WERI-Rb-1 (cell line): Measurements from ENCODE around the gene KIAA1671.

Experiments
- DNase-seq: peaks from one replicate; pipeline ENCODE4 v3.0.0-alpha.2; 2020
- H3K27ac ChIP-seq: fragments of 250-450 bp; sonication (Bioruptor Pico); 2 replicates; pipeline ENCODE4 v1.5.1; 2020; ENCODE audit warnings: mild to moderate bottlenecking, moderate library complexity
- H3K27me3 ChIP-seq: fragments of 250-450 bp; sonication (Bioruptor Pico); 2 replicates; pipeline ENCODE4 v1.5.1; 2021; ENCODE audit warnings: mild to moderate bottlenecking, low read depth, moderate library complexity; ENCODE audit not compliant: insufficient read depth, severe bottlenecking
- H3K36me3 ChIP-seq: fragments of 250-450 bp; sonication (Bioruptor Pico); 2 replicates; pipeline ENCODE4 v1.5.1; 2020; ENCODE audit warnings: mild to moderate bottlenecking, moderate library complexity
- H3K4me3 ChIP-seq: 2 replicates; pipeline ENCODE4 v1.5.1; 2011; ENCODE audit warnings: low read depth, mild to moderate bottlenecking, control low read depth, low read length
- H3K9me3 ChIP-seq: fragments of 250-450 bp; sonication (Bioruptor Pico); 2 replicates; pipeline ENCODE4 v1.5.1; 2021; ENCODE audit warnings: mild to moderate bottlenecking, moderate library complexity; ENCODE audit not compliant: severe bottlenecking
- TF ChIP-seq, protein P1 (sequence below): IDR thresholded peaks from 2 replicates; pipeline ENCODE4 v1.5.1; 2011; ENCODE audit warnings: low read depth, mild to moderate bottlenecking, control low read depth, inconsistent platforms, low read length

The KIAA1671 gene

DNA sequence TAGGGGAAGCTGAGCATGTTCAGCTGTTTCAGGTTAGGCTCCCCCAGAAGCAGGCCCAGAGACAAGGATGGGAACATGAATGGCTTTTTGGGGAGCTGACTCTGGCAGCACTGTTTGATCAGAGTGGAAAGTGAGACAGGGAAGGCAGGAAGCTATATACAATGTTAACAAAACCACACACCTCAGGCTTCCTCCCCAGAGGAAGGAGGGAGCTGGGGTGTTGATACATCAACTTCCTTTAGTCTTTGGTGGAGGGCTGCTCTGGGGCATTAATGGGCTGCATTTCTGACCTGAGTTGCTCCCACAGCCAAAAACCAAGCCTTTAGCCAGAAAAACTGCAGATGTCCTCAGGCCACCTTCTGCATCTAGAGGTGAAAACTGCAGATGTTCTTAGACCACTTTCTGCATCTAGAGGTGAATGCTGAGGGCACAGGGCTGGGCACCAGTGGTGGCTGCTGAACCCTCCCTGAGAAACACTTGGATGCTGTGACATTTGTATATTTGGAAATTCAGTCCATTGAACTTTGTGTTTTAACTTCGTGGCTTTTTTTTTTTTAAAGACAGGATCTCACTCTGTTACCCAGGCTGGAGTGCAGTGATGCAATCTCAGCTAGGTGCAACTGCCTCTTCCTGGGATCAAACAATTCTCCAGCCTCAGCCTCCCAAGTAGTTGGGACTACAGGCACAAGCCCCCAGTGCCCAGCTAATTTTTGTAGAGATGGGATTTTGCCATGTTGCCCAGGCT, 49.9 kb downstream of the KIAA1671 start:
- Histone ChIP-seq H3K36me3 (no peaks in the 10 kb centered on the region), H3K9me3 (no peaks in the 10 kb centered on the region), H3K4me3 (no peak overlapping the region), H3K27me3 (no peaks in the 10 kb centered on the region), H3K27ac (no peak overlapping the region)
- no peak for DNase-seq
- TF ChIP-seq, protein P1, sequence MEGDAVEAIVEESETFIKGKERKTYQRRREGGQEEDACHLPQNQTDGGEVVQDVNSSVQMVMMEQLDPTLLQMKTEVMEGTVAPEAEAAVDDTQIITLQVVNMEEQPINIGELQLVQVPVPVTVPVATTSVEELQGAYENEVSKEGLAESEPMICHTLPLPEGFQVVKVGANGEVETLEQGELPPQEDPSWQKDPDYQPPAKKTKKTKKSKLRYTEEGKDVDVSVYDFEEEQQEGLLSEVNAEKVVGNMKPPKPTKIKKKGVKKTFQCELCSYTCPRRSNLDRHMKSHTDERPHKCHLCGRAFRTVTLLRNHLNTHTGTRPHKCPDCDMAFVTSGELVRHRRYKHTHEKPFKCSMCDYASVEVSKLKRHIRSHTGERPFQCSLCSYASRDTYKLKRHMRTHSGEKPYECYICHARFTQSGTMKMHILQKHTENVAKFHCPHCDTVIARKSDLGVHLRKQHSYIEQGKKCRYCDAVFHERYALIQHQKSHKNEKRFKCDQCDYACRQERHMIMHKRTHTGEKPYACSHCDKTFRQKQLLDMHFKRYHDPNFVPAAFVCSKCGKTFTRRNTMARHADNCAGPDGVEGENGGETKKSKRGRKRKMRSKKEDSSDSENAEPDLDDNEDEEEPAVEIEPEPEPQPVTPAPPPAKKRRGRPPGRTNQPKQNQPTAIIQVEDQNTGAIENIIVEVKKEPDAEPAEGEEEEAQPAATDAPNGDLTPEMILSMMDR = no peak

DNA sequence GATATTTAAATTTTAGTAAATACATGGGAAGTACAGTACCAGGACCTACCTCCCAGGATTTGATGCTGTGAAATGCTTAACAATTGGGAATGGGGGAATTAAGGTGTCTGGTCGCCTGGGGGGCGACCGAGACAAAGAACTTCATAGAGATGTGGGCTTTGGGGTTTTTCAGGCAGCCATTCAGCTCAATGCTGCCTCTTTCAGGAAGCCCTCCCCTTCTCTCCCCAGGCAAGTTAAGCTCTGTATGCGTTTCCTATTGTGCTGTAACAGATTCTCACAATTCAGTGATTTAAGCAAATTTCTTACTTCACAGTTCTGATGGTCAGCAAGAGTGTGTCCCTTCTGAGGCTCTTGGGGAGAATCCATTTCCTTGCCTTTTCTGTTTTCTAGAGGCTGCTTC, 53.8 kb downstream of the KIAA1671 start:
- TF ChIP-seq, protein P1 = no peak
- peak overlapping the region; percentile 21; the same call in 1 of the 2 replicates for H3K27ac ChIP-seq
- H3K4me3 ChIP-seq = no peak overlapping the region
- H3K36me3 ChIP-seq = no peaks in the 10 kb centered on the region
- DNase-seq = no peak
- no peaks in the 10 kb centered on the region for H3K9me3 ChIP-seq
- no peaks in the 10 kb centered on the region for H3K27me3 ChIP-seq

DNA sequence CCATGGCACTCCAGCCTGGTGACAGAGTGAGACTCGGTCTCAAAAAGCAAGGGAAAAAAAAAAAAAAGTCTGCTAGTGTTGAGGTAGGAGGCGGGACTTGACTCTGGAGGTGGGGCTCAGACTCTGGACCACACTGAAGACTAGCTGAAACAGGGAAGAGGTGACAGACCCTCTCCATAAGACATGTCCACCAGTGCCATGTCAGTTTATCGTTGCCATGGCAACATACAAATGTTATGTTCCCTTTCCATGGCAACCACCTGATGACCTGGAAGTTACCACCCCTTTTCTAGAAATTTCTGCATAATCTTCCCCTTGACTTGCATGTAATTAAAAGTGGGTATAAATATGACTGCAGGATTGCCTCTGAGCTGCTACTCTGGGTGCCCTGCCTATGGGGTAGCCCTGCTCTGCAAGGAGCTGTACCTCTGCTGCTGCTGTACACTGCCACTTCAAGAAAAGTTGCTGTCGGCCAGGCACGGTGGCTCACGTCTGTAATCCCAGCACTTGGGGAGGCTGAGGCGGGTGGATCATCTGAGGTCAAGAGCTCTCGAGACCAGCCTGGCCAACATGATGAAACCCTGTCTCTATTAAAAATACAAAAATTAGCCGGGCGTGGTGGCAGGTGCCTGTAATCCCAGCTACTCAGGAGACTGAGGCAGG, 55.1 kb downstream of the KIAA1671 start:
- Histone ChIP-seq H3K27ac (no peak overlapping the region), H3K4me3 (no peak overlapping the region), H3K27me3 (no peaks in the 10 kb centered on the region), H3K9me3 (no peaks in the 10 kb centered on the region), H3K36me3 (no peaks in the 10 kb centered on the region)
- TF ChIP-seq, protein P1 = no peak
- DNase-seq = no peak

DNA sequence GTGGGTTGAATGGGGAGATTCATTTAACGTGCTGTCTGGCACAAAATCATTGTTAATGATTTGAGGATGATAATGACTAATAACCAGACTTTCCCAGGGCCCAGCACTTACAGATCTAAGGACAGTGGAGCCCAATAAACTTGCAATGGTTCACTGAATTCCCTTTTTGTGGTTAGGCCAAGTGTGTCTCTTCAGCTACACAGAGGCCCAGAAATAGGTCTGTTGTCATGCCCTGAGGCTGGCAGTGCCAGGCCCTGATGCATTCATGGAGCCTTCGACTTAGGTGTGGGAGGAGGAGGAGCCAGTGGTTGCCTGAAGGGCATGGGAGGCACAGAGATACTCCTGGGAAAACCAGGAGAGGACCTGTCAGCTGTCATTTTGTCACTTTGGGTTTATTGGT, 56.1 kb downstream of the KIAA1671 start:
- TF ChIP-seq, protein P1 = no peak
- H3K27me3 ChIP-seq = no peaks in the 10 kb centered on the region
- no peak for DNase-seq
- no peaks in the 10 kb centered on the region for H3K36me3 ChIP-seq
- H3K9me3 ChIP-seq = no peaks in the 10 kb centered on the region
- H3K4me3 ChIP-seq = no peak overlapping the region
- H3K27ac ChIP-seq = no peak overlapping the region

DNA sequence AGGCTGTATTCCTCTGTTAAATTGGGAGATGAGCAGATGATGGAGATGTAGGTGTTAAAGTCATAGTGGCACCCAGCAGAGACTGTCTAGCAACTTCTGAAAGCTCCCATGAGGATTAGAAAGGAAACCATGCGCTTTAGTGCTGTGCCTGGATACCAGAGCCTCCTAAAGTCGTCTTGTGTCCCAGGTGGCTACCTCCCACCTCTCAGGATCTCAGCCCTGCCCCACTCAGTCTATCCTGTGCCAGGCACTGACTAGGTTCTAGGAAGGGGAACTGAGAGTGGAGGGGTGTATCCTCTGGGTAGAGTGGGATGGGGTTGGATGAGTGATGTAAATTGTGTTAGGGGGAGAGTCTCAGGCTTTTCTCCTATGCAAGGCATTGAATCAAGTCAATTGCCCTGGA, 60.2 kb downstream of the KIAA1671 start:
- TF ChIP-seq, protein P1 = no peak
- Histone ChIP-seq H3K27me3 (no peaks in the 10 kb centered on the region), H3K9me3 (no peaks in the 10 kb centered on the region), H3K4me3 (no peak overlapping the region), H3K36me3 (no peaks in the 10 kb centered on the region), H3K27ac (no peak overlapping the region)
- DNase-seq = no peak
